ENCODE results near the gene CKAP5. TPM values are rescaled to one million over a fixed set of nuclear protein-coding genes. Genes with fewer than 3 reads are reported as not detected.

Gene CKAP5
- total RNA-seq, 4 donors from 2014 or later, result 39.8 to 46.9 (median 43.4) TPM

DNA sequence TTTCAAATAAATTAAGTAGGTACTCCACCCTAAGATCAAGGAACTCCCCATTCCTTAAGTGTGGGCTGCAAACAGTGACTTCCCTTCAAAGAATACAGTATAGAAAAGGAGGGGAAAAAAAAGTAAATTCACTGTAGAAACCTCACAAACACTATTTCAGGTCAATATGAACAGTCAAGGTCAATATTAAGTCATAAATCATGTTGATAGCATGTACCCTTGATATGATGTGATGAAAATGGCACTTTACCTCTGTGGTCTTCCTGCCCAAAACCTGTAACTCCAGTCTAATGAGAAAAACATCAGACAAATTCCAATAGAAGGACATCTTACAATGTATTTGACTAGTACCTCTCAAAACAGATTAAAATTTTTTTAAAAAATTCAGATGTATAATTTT, 8.2 kb downstream of the CKAP5 start:
- H3K4me3 ChIP-seq, result no peak overlapping the region
- TF ChIP-seq EP300 (IDR thresholded peaks at IDR 0.05) (no peak), POLR2A (IDR thresholded peaks at IDR 0.05) (no peak), POLR2AphosphoS5 (IDR thresholded peaks at IDR 0.05) (no peak)
- TF ChIP-seq, protein P1, sequence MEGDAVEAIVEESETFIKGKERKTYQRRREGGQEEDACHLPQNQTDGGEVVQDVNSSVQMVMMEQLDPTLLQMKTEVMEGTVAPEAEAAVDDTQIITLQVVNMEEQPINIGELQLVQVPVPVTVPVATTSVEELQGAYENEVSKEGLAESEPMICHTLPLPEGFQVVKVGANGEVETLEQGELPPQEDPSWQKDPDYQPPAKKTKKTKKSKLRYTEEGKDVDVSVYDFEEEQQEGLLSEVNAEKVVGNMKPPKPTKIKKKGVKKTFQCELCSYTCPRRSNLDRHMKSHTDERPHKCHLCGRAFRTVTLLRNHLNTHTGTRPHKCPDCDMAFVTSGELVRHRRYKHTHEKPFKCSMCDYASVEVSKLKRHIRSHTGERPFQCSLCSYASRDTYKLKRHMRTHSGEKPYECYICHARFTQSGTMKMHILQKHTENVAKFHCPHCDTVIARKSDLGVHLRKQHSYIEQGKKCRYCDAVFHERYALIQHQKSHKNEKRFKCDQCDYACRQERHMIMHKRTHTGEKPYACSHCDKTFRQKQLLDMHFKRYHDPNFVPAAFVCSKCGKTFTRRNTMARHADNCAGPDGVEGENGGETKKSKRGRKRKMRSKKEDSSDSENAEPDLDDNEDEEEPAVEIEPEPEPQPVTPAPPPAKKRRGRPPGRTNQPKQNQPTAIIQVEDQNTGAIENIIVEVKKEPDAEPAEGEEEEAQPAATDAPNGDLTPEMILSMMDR (IDR thresholded peaks at IDR 0.05), result no peak
- no peaks in the 10 kb centered on the region for H3K9me3 ChIP-seq
- no peak overlapping the region for H3K27ac ChIP-seq
- no peaks in the 10 kb centered on the region for H3K36me3 ChIP-seq
- no peak for ATAC-seq
- H3K4me1 ChIP-seq, result peaks cover 0 to 17% (median 0%) of the 10 kb centered on the region in 3 donors
- no peaks in the 10 kb centered on the region for H3K27me3 ChIP-seq

DNA sequence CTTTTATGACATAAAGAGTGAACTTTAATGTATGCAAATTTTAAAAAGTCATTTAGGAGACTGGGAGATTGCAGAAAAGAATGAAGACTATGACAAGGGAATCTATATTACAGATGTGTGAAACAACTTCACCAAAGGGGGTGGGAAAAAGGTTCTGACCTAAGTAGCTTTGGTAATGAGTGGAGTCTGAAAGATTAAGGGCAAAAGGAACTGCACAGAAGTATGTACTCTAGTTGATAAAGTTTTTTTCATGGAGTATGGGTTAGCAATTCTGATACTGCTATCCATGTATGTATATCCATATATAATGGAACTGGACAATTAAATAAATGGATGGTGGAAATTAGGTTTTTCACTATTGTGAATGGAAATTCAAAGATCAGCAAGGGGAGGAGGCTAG, 9.2 kb downstream of the CKAP5 start:
- H3K4me1 ChIP-seq, result peaks cover 0 to 17% (median 0%) of the 10 kb centered on the region in 3 donors
- H3K27ac ChIP-seq, result no peak overlapping the region
- H3K27me3 ChIP-seq, result no peaks in the 10 kb centered on the region
- H3K4me3 ChIP-seq, result no peak overlapping the region
- H3K9me3 ChIP-seq, result no peaks in the 10 kb centered on the region
- ATAC-seq, result no peak
- no peaks in the 10 kb centered on the region for H3K36me3 ChIP-seq
- TF ChIP-seq EP300 (IDR thresholded peaks at IDR 0.05) (no peak), POLR2A (IDR thresholded peaks at IDR 0.05) (no peak), POLR2AphosphoS5 (IDR thresholded peaks at IDR 0.05) (no peak)
- TF ChIP-seq, protein P1 (IDR thresholded peaks at IDR 0.05), result no peak

DNA sequence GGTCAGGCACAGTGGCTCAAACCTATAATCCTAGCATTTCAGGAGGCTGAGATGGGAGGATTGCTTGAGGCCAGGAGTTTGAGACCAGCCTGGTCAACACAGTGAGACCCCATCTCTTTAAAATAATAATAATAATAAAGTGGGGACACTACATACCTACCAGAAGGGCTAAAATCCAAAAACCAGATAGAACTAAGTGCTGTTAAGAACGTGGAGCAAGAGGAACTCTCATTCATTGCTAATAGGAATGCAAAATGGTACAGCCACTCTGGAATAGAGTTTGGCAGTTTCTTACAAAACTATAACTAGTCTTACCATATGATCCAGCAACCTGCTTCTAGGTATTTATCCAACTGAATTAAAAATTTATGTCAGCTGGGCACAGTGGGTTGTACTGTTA, 9.6 kb downstream of the CKAP5 start:
- H3K27me3 ChIP-seq, result no peaks in the 10 kb centered on the region
- ATAC-seq, result no peak
- no peak overlapping the region for H3K4me3 ChIP-seq
- no peaks in the 10 kb centered on the region for H3K9me3 ChIP-seq
- TF ChIP-seq POLR2AphosphoS5 (IDR thresholded peaks at IDR 0.05) (no peak), EP300 (IDR thresholded peaks at IDR 0.05) (no peak), POLR2A (IDR thresholded peaks at IDR 0.05) (no peak)
- TF ChIP-seq, protein P1 (IDR thresholded peaks at IDR 0.05), result no peak
- H3K36me3 ChIP-seq, result no peaks in the 10 kb centered on the region
- WGBS, 2 donors (ENCODE audit: low coverage in 1 of 2), result 89 to 100% methylated on average over 1 of the region's 1 CpG
- H3K4me1 ChIP-seq, result peaks cover 0 to 17% (median 0%) of the 10 kb centered on the region in 3 donors
- H3K27ac ChIP-seq, result no peak overlapping the region

- Histone ChIP-seq H3K4me3 (no peak overlapping the region), H3K27ac (no peak overlapping the region), H3K4me1 (peaks cover 0 to 17% (median 0%) of the 10 kb centered on the region in 3 donors), H3K36me3 (no peaks in the 10 kb centered on the region), H3K9me3 (no peaks in the 10 kb centered on the region), H3K27me3 (no peaks in the 10 kb centered on the region)
- TF ChIP-seq, protein P1 (IDR thresholded peaks at IDR 0.05), result no peak
- TF ChIP-seq POLR2A (IDR thresholded peaks at IDR 0.05) (no peak), POLR2AphosphoS5 (IDR thresholded peaks at IDR 0.05) (no peak), EP300 (IDR thresholded peaks at IDR 0.05) (no peak)
- 66 to 75% methylated on average over 2 to 3 of the region's 3 CpGs for WGBS, 2 donors (ENCODE audit: low coverage in 1 of 2)
- ATAC-seq, result no peak
Measured at GRCh38 chr11:46835897-46836296, 10.2 kb downstream of the CKAP5 start.

DNA sequence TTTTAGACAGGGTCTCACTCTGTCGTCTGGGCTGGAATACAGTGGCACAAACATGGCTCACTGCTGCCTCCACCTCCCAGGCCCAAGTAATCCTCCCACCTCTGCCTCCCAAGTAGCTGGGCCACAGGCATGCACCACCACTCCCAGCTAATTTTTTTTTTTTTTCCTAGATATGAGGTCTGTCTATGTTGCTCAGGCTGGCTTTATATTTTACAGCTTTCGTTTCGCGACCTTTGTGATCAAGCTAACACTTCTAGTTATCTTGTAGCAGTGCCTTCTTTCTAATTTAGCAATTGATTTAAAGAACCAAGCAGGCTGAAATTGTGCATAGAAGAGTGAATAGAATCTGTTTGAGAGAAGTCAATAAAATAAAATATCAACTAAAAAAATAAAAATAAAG, 11.3 kb downstream of the CKAP5 start:
- ATAC-seq, result no peak
- Histone ChIP-seq H3K27me3 (no peaks in the 10 kb centered on the region), H3K9me3 (no peaks in the 10 kb centered on the region), H3K4me3 (no peak overlapping the region), H3K27ac (no peak overlapping the region), H3K4me1 (peaks cover 0 to 11% (median 0%) of the 10 kb centered on the region in 3 donors), H3K36me3 (no peaks in the 10 kb centered on the region)
- 77 to 81% methylated on average over 3 to 4 of the region's 4 CpGs for WGBS, 2 donors (ENCODE audit: low coverage in 1 of 2)
- no peak for TF ChIP-seq POLR2A (IDR thresholded peaks at IDR 0.05)
- TF ChIP-seq, protein P1 (IDR thresholded peaks at IDR 0.05), result no peak
- no peak for TF ChIP-seq EP300 (IDR thresholded peaks at IDR 0.05)

Measured in gastroesophageal sphincter (tissue), 4 donors.